ENCODE data around the gene ECM1.

GRCh38 chr1:150558303-150558704 lies 50.4 kb downstream of the ECM1 start:
- TF ChIP-seq L3MBTL2 (conservative IDR thresholded peaks at IDR 0.05) (no peak), TARDBP (IDR thresholded peaks at IDR 0.05) (no peak), NFRKB (IDR thresholded peaks at IDR 0.05) (no peak), BHLHE40 (IDR thresholded peaks at IDR 0.05; ENCODE audit: borderline replicate concordance) (no peak), CTBP1 (IDR thresholded peaks at IDR 0.05; ENCODE audit: borderline replicate concordance) (no peak), ARNT (IDR thresholded peaks at IDR 0.05) (no peak), HDGF (IDR thresholded peaks at IDR 0.05; ENCODE audit: borderline replicate concordance) (no peak)
